AG08396 (cell line): ENCODE results near the gene ATF7.
"Not testable (repeated sequence)": the region's sequence is repeated elsewhere in the genome, so short reads cannot be mapped to it uniquely, and the experiment has no call there.

ENCODE experiments used
- DNase-seq: peaks from one replicate; pipeline ENCODE4 v3.0.0; 2012; ENCODE audit warnings: low spot score, mixed read lengths

ATF7 gene

DNA sequence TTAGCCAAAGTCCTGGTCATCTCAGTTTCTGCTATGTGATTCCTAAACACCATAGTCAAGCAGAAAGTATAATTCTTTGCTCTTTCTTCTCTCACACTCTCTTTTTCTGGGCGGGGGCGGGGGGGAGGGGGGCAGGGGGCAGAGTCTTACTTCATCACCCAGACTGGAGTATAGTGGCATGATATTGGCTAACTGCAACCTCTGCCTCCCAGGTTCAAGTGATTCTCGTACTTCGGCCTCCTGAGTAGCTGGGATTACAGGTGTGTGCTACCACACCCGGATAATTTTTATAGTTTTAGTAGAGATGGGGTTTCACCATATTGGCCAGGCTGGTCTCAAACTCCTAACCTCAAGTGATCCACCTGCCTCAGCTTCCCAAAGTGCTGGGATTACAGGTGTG, 60.8 kb downstream of the ATF7 start:
- DNase-seq: not testable (repeated sequence)

GRCh38 chr12:53564941-53565340, 61.2 kb downstream of the ATF7 start:
- DNase-seq: no peak

DNA sequence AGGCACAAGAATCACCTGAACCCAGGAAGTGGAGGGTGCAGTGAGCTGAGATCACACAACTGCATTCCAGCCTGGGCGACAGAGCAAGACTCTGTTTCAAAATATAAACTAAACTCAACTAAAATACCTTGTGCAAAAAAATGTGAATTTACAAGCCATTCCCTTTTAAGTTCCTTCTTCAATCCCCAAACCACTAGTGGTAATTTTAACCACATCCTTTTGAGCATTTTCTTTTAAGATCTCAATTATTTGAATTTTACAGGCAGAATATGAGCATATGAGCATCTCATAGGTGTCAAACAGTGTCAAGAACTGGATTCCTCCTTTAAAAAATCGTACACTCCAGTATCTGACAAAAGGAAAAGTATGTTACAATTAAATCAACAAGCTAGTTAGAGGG, 61.9 kb downstream of the ATF7 start:
- DNase-seq: no peak

DNA sequence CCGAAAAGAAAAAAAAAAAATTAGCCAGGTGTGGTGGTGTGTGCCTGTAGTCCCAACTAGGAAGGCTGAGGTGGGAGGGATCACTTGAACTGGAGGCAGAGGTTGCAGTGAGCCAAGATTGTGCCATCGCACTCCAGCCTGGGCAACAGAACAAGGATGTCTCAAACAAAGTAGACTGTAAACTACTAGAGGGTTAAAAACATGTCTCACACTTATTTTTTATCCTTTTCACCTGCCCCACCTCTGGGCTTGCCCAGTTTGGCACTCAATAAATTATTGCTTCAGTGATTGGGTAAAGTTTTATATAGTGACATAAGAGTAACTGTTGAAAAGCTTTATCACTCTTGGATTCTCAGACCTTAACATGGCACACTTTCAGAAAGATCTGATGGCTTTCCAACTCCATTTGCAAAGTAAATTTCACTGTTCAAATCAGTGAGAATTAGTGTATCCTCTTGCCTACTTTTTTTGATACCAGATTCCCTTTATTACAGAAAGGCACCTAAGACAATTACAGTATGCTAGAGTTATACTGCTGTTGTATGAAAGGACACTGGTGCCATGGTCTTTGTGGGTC, 62.6 kb downstream of the ATF7 start:
- no peak for DNase-seq

- DNase-seq: peak; percentile 58
These were observed 64.6 kb downstream of the ATF7 start for GRCh38 chr12:53561590-53561953.

GRCh38 chr12:53560912-53561589, 65.1 kb downstream of the ATF7 start:
- DNase-seq: no peak

GRCh38 chr12:53560351-53560750, 65.8 kb downstream of the ATF7 start:
- peak; percentile 26 for DNase-seq

GRCh38 chr12:53558631-53559030, 67.6 kb downstream of the ATF7 start:
- DNase-seq: no peak

- DNase-seq: no peak
These were observed 73.5 kb downstream of the ATF7 start for GRCh38 chr12:53552361-53553327.

GRCh38 chr12:53551889-53552291, 74.3 kb downstream of the ATF7 start:
- DNase-seq: no peak

DNA sequence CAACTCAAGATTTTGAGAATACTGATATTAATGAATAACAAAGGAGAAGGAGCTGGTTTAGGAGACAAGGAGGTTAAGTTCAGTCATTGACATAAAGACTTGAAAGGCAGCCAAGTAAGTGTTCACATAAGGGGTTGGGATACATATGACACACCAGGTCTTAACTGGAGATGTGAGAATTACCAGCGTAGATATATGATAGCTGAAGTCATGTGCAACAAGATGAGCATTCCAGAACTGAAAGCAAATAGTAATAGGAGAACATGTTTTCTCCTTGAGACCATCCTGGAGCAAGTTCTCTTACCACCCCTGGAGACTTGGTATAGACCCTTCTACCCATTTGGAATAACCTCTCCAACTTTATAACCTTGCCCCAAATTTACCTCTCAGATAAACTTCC, 75.6 kb downstream of the ATF7 start:
- no peak for DNase-seq

DNA sequence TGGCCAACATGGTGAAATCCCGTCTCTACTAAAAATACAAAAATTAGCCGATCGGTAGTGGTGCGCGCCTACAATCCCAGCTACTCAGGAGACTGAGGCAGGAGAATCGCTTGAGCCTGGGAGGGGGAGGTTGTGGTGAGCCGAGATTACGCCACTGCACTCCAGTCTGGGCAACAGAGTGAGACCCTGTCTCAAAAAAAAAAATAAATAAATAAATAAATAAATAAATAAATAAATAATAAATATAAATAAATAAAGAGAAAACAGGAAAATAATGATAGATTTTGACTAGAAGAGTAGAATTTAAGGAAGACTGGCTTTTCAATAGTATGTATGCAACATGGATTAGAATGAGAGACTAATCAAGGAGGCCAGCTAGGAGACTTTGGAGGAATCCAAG, 76.1 kb downstream of the ATF7 start:
- not testable (repeated sequence) for DNase-seq

- DNase-seq: not testable (repeated sequence)
These were observed 77.8 kb downstream of the ATF7 start for GRCh38 chr12:53548354-53548753.

DNA sequence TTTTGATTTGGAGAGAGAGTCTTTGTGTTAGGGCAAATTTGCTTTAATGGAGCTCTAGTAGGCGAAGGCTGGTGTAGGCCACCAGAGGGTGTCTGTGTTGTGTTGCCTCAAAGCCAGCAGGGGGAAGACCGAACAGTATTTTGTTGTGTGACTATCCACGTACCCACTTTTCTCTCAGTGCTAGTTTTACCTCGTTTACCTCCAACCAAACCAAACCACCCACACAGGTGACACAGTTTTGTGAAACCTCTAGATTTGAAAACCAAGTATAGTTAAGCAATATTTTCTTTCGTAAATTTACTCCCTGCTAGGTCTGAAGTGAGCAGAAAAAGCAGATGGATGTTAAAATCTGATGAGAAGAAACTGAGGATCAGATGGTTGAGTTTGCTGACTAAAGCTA, 82.6 kb downstream of the ATF7 start:
- DNase-seq: peak; percentile 65

DNA sequence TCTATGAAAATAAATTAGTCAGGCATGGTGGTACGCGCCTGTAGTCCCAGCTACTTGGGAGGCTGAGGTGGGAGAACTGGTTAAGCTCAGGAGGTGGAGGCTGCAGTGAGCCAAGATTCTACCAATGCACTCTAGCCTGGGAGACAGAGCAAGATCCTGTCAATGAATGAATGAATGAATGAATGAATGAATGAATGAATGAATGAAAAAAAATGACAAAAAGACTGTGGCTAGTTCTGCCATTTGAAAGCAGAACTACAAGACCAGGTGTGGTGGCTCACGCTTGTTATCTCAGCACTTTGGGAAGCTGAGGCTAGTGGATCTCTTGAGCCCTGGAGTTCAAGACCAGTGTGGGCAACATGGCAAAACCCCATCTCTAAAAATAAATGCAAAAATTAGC, 86.7 kb downstream of the ATF7 start:
- no peak for DNase-seq

DNA sequence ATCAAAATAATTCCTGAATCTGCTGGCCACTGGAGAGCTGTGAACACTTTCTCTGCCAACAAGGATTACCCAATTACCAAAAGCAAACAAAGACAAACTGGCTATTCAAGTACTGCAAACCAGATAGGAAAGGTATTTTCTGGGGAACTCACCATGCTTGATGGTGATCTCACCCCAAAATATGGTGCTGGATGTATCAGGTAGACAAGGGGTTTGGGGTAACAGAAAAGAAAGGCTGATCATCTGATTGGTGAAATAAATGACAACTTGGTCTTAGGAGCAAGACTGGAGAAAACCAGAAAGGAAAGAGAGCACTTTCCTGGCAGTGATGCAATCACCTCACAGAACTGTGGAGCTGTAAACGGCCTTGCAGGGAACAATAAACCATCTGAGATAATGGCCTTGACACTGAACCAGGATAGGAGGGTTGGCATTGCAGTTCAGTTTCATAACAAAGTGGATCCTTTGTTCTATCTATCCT, 87.9 kb downstream of the ATF7 start:
- peak; percentile 15 for DNase-seq

DNA sequence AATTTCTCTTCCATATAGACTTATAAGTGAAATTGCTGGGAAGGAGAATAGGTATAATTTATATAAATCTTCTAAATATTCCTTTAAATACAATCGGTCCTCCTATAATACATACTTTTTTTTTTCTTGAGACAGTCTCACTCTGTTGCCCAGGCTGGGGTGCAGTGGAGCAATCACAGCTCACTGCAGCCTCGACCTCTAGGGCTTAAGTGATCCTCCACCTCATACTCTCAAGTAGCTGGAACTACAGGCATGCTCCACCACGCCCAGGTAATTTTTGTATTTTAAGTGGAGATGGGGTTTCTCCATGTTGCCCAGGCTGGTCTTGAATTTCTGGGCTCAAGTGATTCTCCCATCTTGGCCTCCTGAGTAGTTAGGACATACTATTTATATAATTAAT, 89.2 kb downstream of the ATF7 start:
- no peak for DNase-seq

DNA sequence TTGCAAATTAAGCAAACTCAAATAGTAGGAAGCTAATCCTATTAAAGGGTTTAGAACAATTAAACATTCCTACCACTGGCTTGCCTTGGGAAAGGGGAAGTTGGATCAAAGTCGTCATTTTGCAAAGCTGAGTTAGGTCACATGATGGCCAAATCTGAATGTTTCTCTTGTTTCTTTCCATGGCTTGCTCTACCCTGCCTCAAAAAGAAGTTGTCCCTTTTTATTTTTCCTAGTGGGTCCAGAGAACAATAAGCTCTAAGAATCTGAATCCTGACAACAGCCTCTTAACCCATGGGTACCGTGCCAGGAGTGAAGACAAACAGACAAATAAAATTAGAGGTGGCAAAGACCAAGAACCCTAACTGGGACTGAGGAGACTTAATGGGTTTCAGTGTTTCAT, 92.7 kb downstream of the ATF7 start:
- no peak for DNase-seq

- DNase-seq: no peak
These were observed 93.4 kb downstream of the ATF7 start for GRCh38 chr12:53532524-53533445.

GRCh38 chr12:53532021-53532420, 94.2 kb downstream of the ATF7 start:
- DNase-seq: no peak

- peak; percentile 36 for DNase-seq
These were observed 95.3 kb downstream of the ATF7 start for GRCh38 chr12:53530920-53531319.

- DNase-seq: no peak
These were observed 96.1 kb downstream of the ATF7 start for GRCh38 chr12:53530061-53530460.
